ENCODE measurements around the gene P2RY11.

- no peak for TF ChIP-seq CTCF (IDR thresholded peaks at IDR 0.05; ENCODE audit: low read length)
- no peak for TF ChIP-seq EZH2 (optimal IDR thresholded peaks at IDR 0.05; ENCODE audit: low read depth, low read length)
- TF ChIP-seq EZH2phosphoT487 (IDR thresholded peaks at IDR 0.05; ENCODE audit: low read length) = no peak
Measured at GRCh38 chr19:10145031-10145430, 33.5 kb downstream of the P2RY11 start.
